Melanocyte of skin (primary cell): ENCODE data around the gene CCL25. TPM values are rescaled to one million over a fixed set of nuclear protein-coding genes. Genes with fewer than 3 reads are reported as not detected.

Source experiments
- total RNA-seq, 2 donors: library from RNA; depleted of rRNA; stranded (reverse); fragments of >200 nt; gene quantifications; 2 replicates each; pipeline ENCODE4 v1.2.3, GENCODE V29; 2012

CCL25 gene, protein sequence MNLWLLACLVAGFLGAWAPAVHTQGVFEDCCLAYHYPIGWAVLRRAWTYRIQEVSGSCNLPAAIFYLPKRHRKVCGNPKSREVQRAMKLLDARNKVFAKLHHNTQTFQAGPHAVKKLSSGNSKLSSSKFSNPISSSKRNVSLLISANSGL
- total RNA-seq, result not detected

DNA sequence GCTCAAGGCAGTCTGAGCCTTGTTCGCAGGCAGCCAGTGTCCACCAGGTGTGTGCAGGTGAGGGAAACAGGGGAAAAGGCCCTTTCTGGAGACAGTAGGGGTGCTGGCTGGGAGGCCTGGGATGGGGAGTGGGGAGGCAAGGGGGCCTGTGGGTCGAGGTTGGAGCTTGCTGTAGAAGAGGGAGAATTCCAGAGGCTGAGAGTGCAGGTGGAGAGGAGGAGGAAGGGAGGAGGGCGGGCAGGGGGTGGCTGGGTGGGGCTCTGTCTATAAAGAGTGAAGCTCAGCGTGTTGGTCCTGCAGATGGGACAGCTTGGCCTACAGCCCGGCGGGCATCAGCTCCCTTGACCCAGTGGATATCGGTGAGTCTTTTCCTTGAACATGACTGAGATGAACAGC is at the start of gene CCL25:
TSS of gene CCL25 (plus strand) at position 297 of the 396 bp plus-strand sequence. CDS start 290 bp downstream, outside the sequence.

DNA sequence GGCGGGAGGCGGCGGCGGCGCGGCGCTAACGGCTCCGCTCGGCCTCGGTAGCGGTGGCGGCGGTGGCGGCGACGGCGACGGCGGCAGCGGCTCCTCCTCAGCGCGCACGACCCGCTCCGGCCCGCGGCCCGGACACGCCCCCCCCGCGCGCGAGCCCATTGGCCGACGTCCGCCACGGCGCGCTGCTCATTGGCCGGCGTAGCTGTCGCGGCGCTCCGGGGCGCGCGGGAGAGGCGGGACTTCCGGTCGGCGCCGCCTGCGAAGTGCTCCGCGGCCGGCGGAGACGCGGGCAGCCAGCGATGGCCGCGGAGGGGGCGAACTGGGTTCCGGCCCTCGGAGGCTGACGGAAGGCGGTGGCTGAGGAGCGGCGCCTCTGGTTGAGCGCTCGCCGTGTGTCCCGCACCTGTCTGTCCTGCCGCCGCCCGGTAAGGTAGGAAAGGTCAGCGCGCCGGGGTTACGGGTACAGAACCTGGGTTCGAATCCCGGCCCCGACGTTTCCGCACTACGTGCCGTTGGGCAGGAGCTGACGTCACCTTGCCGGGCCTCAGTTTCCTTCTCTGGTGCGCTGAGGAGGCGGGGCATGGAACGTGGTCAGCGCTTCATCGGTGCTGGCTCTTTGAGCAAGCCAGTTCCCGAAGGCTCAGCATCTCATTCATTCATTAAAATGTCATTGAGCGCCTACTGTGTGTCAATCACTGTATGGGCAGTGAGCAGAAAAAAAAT is 46.9 kb upstream of the CCL25 start, which contains the start of gene ELAVL1:
TSS of gene ELAVL1 (minus strand) at position 108 of the 723 bp plus-strand sequence. CDS start 13,826 bp downstream, outside the sequence.

Other genes starting within 250 kb of the CCL25 start
- gene EVI5L, start 222.5 kb upstream of the CCL25 start, total RNA-seq, result 10 to 100 TPM; 11.3 to 18.9 TPM
- gene PRR36, start 178.4 kb upstream of the CCL25 start, total RNA-seq, result not detected
- gene LRRC8E, start 164.2 kb upstream of the CCL25 start, total RNA-seq, result 1 to 10 TPM; 2.1 to 6.0 TPM
- gene MAP2K7, start 148.9 kb upstream of the CCL25 start, total RNA-seq, result 10 to 100 TPM in 1 of 2 donors, 1 to 10 TPM in 1; 8.6 to 11.0 TPM
- gene TGFBR3L, start 137.9 kb upstream of the CCL25 start, total RNA-seq, result under 1 TPM in 1 of 2 donors, not detected in 1; 0.67 TPM
- 10 to 100 TPM; 19.3 to 25.3 TPM for gene SNAPC2, start 132.4 kb upstream of the CCL25 start, total RNA-seq
- under 1 TPM; 0.33 to 0.34 TPM for gene CTXN1, start 126.6 kb upstream of the CCL25 start, total RNA-seq
- 10 to 100 TPM; 38.2 to 57.9 TPM for gene TIMM44, start 109.1 kb upstream of the CCL25 start, total RNA-seq
- 10 to 100 TPM; 27.2 to 43.6 TPM for gene ELAVL1, start 47.1 kb upstream of the CCL25 start, total RNA-seq
- not detected for gene FBN3, start 96.8 kb downstream of the CCL25 start, total RNA-seq
- gene CERS4, start 156.6 kb downstream of the CCL25 start, total RNA-seq, result 10 to 100 TPM; 61.3 to 75.0 TPM